Spleen (tissue), 11 donors: Measurements from ENCODE around the gene TMED4. TPM values are rescaled to one million over a fixed set of nuclear protein-coding genes. Genes with fewer than 3 reads are reported as not detected.

ENCODE experiments used
- DNase-seq: peaks from one replicate; pipeline ENCODE4 v3.0.0-alpha.2; 2020
- H3K27ac ChIP-seq, 8 donors: fragments of 200-600 bp; sonication (generic) in 7 of 8; 1 replicate in 4 of 8; 2 replicates in 4 of 8; pipeline versions ENCODE4 v1.5.0 to v1.8.0; 2016 to 2021; ENCODE audit warnings: inconsistent platforms in 4 of 8, mild to moderate bottlenecking in 4 of 8, moderate library complexity in 1 of 8
- H3K27me3 ChIP-seq, 7 donors: fragments of 200-600 bp; sonication (generic) in 6 of 7; replicated peaks in 1 of 7; 1 replicate in 4 of 7; 2 replicates in 3 of 7; pipeline versions ENCODE4 v1.5.0 to v1.8.0; 2016 to 2021; ENCODE audit warnings: inconsistent platforms in 3 of 7, mild to moderate bottlenecking in 1 of 7
- H3K36me3 ChIP-seq, 6 donors: fragments of 200-600 bp; sonication (generic) in 5 of 6; 1 replicate in 4 of 6; 2 replicates in 2 of 6; pipeline versions ENCODE4 v1.5.0 to v1.8.0; 2016 to 2021; ENCODE audit warnings: inconsistent platforms in 2 of 6
- H3K4me1 ChIP-seq, 6 donors: fragments of 200-600 bp; sonication (generic) in 5 of 6; 1 replicate in 3 of 6; 2 replicates in 3 of 6; pipeline versions ENCODE4 v1.5.0 to v1.8.0; 2016 to 2021; ENCODE audit warnings: inconsistent platforms in 3 of 6
- H3K4me3 ChIP-seq, 8 donors: fragments of 200-600 bp; sonication (generic) in 7 of 8; 1 replicate in 4 of 8; 2 replicates in 4 of 8; pipeline versions ENCODE4 v1.5.0 to v1.8.0; 2016 to 2021; ENCODE audit warnings: inconsistent platforms in 4 of 8, mild to moderate bottlenecking in 4 of 8, moderate library complexity in 2 of 8
- H3K9me3 ChIP-seq, 8 donors: fragments of 200-600 bp; sonication (generic) in 7 of 8; 1 replicate in 4 of 8; 2 replicates in 4 of 8; pipeline versions ENCODE4 v1.5.0 to v1.8.0; 2016 to 2021; ENCODE audit warnings: inconsistent platforms in 4 of 8
- POLR2A ChIP-seq, 3 donors: fragments of 450-650 bp; IDR thresholded peaks; one replicate each; pipeline ENCODE4 v1.5.1; 2017; ENCODE audit warnings: antibody characterized with exemption in 3 of 3, mild to moderate bottlenecking in 1 of 3
- POLR2AphosphoS5 ChIP-seq, 3 donors: sonication (generic); formaldehyde crosslinking; IDR thresholded peaks; one replicate each; pipeline ENCODE4 v1.5.1; 2017; ENCODE audit warnings: antibody characterized with exemption in 3 of 3
- WGBS, 5 donors: extraction: QIAGEN DNeasy Blood & Tissue Kit in 3 of 5; methylation state at CpG; one replicate each; pipeline versions ENCODE4 v1.1.5 to v1.1.7; 2013 to 2018; 5-methylcytosine and 5-hydroxymethylcytosine counted together
- intact Hi-C: fragments of 100-400 bp; cut with DNase I; formaldehyde crosslinking; loops from one replicate; pipeline ENCODE4 v1.15.0; 2023; ENCODE audit warnings: low total_unique reads
- polyA plus RNA-seq, 3 donors: library from polyadenylated mRNA; stranded (reverse); fragments of 200-250 nt; gene quantifications; one replicate each; pipeline ENCODE4 v1.2.1, GENCODE V29; 2013
- total RNA-seq, 7 donors: library from RNA; depleted of rRNA in 3 of 7; stranded (reverse); fragments of >200 nt in 3 of 7; fragmentation: NEBNext Ultra II Directional in 4 of 7; extraction: Animal tissue kit (Norgen Biotek cat#: 25700) in 4 of 7; gene quantifications; one replicate each; pipeline versions ENCODE4 v1.1.0 to v1.2.1, GENCODE V29; 2016 to 2021
- TF ChIP-seq, protein P1 (sequence below), 11 experiments: fragments of 200-600 bp in 7 of 11; fragments of 450-650 bp in 4 of 11; sonication (generic) in 4 of 11; IDR thresholded peaks in 8 of 11; conservative IDR thresholded peaks in 3 of 11; 1 replicate in 7 of 11; 2 replicates in 4 of 11; pipeline versions ENCODE4 v1.4.0 to v1.8.0; 2016 to 2021; ENCODE audit warnings: antibody characterized with exemption in 11 of 11, inconsistent platforms in 4 of 11, mild to moderate bottlenecking in 1 of 11
- donor health status: healthy with polysubstance abuse.
- donor health status: DM: no; HTN: no; CAD: no; lungs with moderate emphysema.
- donor health status: DM: no; HTN: no; CAD: no.
- donor health status: Bipolar disorder and iron deficiency.
- donor health status: healthy.
- donor health status: DM: no; HTN: no; CAD: no.
- donor health status: DM: yes; HTN: yes; CAD: no.

TMED4 gene
- total and polyA plus RNA-seq, 10 donors: 26.1 to 105 (median 59.6) TPM

DNA sequence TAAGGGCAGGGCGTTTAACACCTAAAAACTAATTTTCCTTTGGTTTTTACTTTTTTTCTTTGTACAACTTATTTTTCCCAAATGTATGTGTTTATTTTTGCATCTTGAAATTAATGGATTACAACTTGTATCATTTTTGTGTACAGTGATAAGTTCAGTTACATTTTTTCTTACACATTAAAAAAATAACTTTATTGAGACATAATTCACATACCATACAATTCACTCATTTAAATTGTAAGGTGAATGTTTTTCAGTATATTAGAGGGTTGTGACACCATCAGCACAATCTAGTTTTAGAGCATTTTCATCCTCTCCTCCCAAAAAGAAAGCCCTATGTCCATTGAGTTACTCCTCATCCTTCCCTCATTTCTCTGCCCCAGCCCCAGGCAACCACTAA, 36.0 kb upstream of the TMED4 start:
- intact Hi-C loops: no loop called here
- Histone ChIP-seq H3K36me3 (peaks cover 0 to 12% (median 0%) of the 10 kb centered on the region in 6 donors), H3K9me3 (no peaks in the 10 kb centered on the region), H3K4me3 (no peak overlapping the region), H3K4me1 (peaks cover 46 to 96% (median 84%) of the 10 kb centered on the region in 6 donors), H3K27me3 (no peaks in the 10 kb centered on the region), H3K27ac (peak overlapping the region in 2 of 8 donors; percentile 46 to 86)
- WGBS, 5 donors: 80 to 98% (median 91%) methylated on average over 1 of the region's 1 CpG
- no peak for DNase-seq
- TF ChIP-seq POLR2A (IDR thresholded peaks at IDR 0.05): no peak
- TF ChIP-seq, protein P1, sequence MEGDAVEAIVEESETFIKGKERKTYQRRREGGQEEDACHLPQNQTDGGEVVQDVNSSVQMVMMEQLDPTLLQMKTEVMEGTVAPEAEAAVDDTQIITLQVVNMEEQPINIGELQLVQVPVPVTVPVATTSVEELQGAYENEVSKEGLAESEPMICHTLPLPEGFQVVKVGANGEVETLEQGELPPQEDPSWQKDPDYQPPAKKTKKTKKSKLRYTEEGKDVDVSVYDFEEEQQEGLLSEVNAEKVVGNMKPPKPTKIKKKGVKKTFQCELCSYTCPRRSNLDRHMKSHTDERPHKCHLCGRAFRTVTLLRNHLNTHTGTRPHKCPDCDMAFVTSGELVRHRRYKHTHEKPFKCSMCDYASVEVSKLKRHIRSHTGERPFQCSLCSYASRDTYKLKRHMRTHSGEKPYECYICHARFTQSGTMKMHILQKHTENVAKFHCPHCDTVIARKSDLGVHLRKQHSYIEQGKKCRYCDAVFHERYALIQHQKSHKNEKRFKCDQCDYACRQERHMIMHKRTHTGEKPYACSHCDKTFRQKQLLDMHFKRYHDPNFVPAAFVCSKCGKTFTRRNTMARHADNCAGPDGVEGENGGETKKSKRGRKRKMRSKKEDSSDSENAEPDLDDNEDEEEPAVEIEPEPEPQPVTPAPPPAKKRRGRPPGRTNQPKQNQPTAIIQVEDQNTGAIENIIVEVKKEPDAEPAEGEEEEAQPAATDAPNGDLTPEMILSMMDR (IDR thresholded peaks at IDR 0.05 in 8 of 11, conservative IDR thresholded peaks at IDR 0.05 in 3 of 11): no peak

DNA sequence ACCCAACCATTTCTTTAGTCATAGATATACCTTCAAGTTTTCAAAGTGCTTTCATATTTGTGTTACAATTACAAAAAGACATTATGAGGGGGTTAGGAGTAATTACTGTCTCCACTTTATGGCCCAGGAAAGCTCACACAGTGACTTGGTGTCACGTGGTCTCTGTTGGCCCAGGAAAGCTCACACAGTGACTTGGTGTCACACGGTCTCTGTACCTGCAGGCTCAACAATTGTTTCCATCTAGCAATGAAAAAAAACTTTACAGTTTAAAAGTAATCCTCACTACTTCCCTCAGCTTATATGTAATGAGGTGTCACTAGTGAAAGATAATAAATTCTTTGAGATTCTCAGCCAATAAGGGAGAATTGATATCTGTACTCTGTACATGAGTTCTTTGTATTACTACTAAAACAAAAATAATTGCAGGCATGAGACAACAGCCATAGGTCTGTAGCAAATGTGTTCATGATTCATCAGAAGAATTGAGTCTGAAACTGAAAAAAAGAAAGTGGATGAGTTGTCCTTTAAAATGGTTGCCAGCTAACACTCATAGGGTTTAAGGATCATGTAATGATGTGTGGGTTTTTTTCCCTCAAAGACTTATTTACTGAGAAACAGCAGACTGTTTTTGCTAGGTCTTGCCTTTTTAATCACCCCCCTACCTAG, 35.3 kb upstream of the TMED4 start:
- DNase-seq: no peak
- TF ChIP-seq POLR2A (IDR thresholded peaks at IDR 0.05) (no peak), POLR2AphosphoS5 (IDR thresholded peaks at IDR 0.05) (no peak)
- TF ChIP-seq, protein P1 (IDR thresholded peaks at IDR 0.05 in 8 of 11, conservative IDR thresholded peaks at IDR 0.05 in 3 of 11): no peak
- WGBS, 5 donors: 57 to 80% (median 70%) methylated on average over 2 of the region's 2 CpGs
- H3K4me3 ChIP-seq: no peak overlapping the region
- no peaks in the 10 kb centered on the region for H3K9me3 ChIP-seq
- H3K4me1 ChIP-seq: peaks cover 39 to 96% (median 81%) of the 10 kb centered on the region in 6 donors
- H3K27ac ChIP-seq: peak overlapping the region in 3 of 8 donors; percentile 2 to 86 (median 19)
- no peaks in the 10 kb centered on the region for H3K27me3 ChIP-seq
- intact Hi-C loops: no loop called here
- H3K36me3 ChIP-seq: peaks cover 0 to 12% (median 0%) of the 10 kb centered on the region in 6 donors

- TF ChIP-seq, protein P1 (IDR thresholded peaks at IDR 0.05 in 8 of 11, conservative IDR thresholded peaks at IDR 0.05 in 3 of 11): no peak
- TF ChIP-seq POLR2A (IDR thresholded peaks at IDR 0.05) (no peak), POLR2AphosphoS5 (IDR thresholded peaks at IDR 0.05) (no peak)
Measured at GRCh38 chr7:44616545-44616944, 34.5 kb upstream of the TMED4 start.

GRCh38 chr7:44615793-44616192, 33.8 kb upstream of the TMED4 start:
- no peaks in the 10 kb centered on the region for H3K27me3 ChIP-seq
- H3K4me1 ChIP-seq: peaks cover 31 to 96% (median 70%) of the 10 kb centered on the region in 6 donors
- H3K27ac ChIP-seq: peak overlapping the region; percentile 21 to 75 (median 71)
- DNase-seq: no peak
- intact Hi-C loops: no loop called here
- no peak for TF ChIP-seq POLR2A (IDR thresholded peaks at IDR 0.05)
- TF ChIP-seq, protein P1 (IDR thresholded peaks at IDR 0.05 in 8 of 11, conservative IDR thresholded peaks at IDR 0.05 in 3 of 11): no peak
- no peak for TF ChIP-seq POLR2AphosphoS5 (IDR thresholded peaks at IDR 0.05)
- no peak overlapping the region for H3K4me3 ChIP-seq
- WGBS, 5 donors: 64 to 91% (median 88%) methylated on average over 5 of the region's 5 CpGs
- H3K9me3 ChIP-seq: no peaks in the 10 kb centered on the region
- peaks cover 0 to 12% (median 0%) of the 10 kb centered on the region in 6 donors for H3K36me3 ChIP-seq

More at GRCh38 chr7:44616545-44616944, 34.5 kb upstream of the TMED4 start:
- H3K36me3 ChIP-seq: peaks cover 0 to 12% (median 0%) of the 10 kb centered on the region in 6 donors
- H3K9me3 ChIP-seq: no peaks in the 10 kb centered on the region
- H3K4me1 ChIP-seq: peaks cover 31 to 96% (median 77%) of the 10 kb centered on the region in 6 donors
- no peak overlapping the region for H3K4me3 ChIP-seq
- DNase-seq: no peak
- intact Hi-C loops: no loop called here
- no peaks in the 10 kb centered on the region for H3K27me3 ChIP-seq
- peak overlapping the region in 2 of 8 donors; percentile 70 to 72 for H3K27ac ChIP-seq
- WGBS, 5 donors: 90 to 95% (median 95%) methylated on average over 12 of the region's 12 CpGs
